ENCODE data around the gene KIAA2012. TPM values are rescaled to one million over a fixed set of nuclear protein-coding genes. Genes with fewer than 3 reads are reported as not detected.

The KIAA2012 gene
- total RNA-seq, 1 donor from 2014 or later = not detected

DNA sequence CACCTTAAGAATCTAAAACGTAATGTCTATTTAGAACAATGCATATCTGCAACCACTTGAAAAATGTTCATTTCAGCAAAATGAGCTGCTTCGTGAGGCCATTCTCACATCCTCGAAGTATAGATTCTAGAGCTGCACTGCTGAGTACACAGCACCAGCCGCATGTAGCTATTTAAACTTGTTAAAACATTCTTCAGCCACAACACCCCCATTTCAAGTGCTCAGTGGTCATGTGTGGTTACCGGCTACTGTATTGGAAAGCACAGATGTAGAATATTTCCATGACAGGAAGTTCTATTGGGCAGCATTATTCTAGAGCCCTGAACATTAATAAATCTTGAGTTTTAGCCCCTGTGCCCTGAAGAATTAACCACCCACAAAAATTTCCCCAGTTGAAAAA is 130.3 kb downstream of the KIAA2012 start:
- ChIA-PET CTCF (no interaction called here), POLR2A (no interaction called here)
- TF ChIP-seq, protein P1, sequence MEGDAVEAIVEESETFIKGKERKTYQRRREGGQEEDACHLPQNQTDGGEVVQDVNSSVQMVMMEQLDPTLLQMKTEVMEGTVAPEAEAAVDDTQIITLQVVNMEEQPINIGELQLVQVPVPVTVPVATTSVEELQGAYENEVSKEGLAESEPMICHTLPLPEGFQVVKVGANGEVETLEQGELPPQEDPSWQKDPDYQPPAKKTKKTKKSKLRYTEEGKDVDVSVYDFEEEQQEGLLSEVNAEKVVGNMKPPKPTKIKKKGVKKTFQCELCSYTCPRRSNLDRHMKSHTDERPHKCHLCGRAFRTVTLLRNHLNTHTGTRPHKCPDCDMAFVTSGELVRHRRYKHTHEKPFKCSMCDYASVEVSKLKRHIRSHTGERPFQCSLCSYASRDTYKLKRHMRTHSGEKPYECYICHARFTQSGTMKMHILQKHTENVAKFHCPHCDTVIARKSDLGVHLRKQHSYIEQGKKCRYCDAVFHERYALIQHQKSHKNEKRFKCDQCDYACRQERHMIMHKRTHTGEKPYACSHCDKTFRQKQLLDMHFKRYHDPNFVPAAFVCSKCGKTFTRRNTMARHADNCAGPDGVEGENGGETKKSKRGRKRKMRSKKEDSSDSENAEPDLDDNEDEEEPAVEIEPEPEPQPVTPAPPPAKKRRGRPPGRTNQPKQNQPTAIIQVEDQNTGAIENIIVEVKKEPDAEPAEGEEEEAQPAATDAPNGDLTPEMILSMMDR (IDR thresholded peaks at IDR 0.05) = no peak
- no peak overlapping the region for H3K27ac Mint-ChIP-seq
- H3K36me3 Mint-ChIP-seq (ENCODE audit: low read depth) = peaks cover 26% of the 10 kb centered on the region
- intact Hi-C loops (cut with micrococcal nuclease) = no loop called here
- H3K4me1 Mint-ChIP-seq = peaks cover 6% of the 10 kb centered on the region
- H3K4me3 Mint-ChIP-seq = no peak overlapping the region
- ATAC-seq (ENCODE audit: low read depth) (no peak), DNase-seq (no peak)
- no peaks in the 10 kb centered on the region for H3K9me3 Mint-ChIP-seq
- H3K27me3 Mint-ChIP-seq = no peaks in the 10 kb centered on the region

DNA sequence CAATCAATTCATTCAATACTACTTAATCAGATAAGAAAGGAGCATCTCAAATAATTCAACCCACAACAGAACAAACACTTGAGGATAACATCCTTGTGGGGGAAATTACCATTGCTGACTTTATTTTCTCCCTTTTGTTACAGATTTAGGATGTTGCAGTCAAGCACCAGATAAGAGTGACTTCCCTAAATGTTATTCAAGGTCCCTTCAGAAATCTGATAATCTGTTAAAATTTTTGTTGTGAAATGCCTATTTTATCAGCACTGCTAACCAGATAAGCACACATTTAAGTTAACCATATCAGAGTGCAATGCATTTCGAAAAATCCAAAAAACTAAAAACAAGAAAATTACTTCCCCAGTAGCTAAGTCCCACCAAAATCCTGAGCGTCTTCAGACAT is 131.8 kb downstream of the KIAA2012 start:
- H3K27ac Mint-ChIP-seq = no peak overlapping the region
- ATAC-seq (ENCODE audit: low read depth) (no peak), DNase-seq (no peak)
- TF ChIP-seq, protein P1 (IDR thresholded peaks at IDR 0.05) = no peak
- intact Hi-C loops (cut with micrococcal nuclease) = no loop called here
- H3K4me1 Mint-ChIP-seq = peaks cover 6% of the 10 kb centered on the region
- POLR2A ChIA-PET = no interaction called here
- H3K27me3 Mint-ChIP-seq = no peaks in the 10 kb centered on the region
- CTCF ChIA-PET = no interaction called here
- H3K9me3 Mint-ChIP-seq = no peaks in the 10 kb centered on the region
- no peak overlapping the region for H3K4me3 Mint-ChIP-seq
- H3K36me3 Mint-ChIP-seq (ENCODE audit: low read depth) = peaks cover 32% of the 10 kb centered on the region

DNA sequence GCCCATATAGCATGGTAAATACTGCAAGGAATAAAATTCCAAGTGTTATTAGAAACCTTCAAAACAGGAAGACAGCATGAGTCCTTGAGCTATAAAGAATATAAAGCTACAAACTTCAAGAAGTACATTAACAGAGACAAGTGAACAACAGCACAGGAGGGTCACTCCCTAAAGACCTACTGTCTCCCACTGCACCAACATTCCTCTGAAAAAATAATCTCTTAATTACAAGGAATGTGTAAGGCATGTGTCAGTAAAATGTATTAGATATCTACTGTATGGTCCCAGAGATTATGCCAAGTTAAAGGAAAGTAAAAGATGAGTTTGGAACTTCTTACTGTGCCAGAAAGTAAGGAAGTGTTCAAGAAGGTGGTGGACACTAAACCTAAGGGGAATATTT is 135.5 kb downstream of the KIAA2012 start:
- ATAC-seq (ENCODE audit: low read depth) (no peak), DNase-seq (no peak)
- H3K27ac Mint-ChIP-seq = no peak overlapping the region
- intact Hi-C loops (cut with micrococcal nuclease) = no loop called here
- ChIA-PET POLR2A (no interaction called here), CTCF (no interaction called here)
- TF ChIP-seq, protein P1 (IDR thresholded peaks at IDR 0.05) = no peak
- peaks cover 43% of the 10 kb centered on the region for H3K36me3 Mint-ChIP-seq (ENCODE audit: low read depth)
- H3K9me3 Mint-ChIP-seq = no peaks in the 10 kb centered on the region
- H3K27me3 Mint-ChIP-seq = no peaks in the 10 kb centered on the region
- peaks cover 5% of the 10 kb centered on the region for H3K4me1 Mint-ChIP-seq
- no peak overlapping the region for H3K4me3 Mint-ChIP-seq

DNA sequence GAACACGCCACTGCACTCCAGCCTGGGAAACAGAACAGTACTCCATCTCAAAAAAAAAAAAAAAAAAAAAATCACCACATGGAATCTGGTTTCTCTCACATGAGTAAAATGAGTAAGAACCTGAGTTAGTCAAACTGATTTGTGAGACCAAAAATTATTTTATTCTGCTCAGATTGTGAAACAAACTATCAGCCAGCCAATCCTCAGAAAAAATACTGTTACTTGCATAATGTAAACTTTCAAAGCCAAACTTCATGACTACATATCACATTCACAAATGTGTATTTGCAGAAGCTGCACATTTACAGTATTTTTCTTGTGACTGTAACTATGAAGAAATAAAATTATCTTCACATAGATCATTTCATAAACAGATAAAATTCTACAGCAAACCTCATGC is 142.1 kb downstream of the KIAA2012 start:
- TF ChIP-seq, protein P1 (IDR thresholded peaks at IDR 0.05) = no peak
- no peaks in the 10 kb centered on the region for H3K4me1 Mint-ChIP-seq
- H3K9me3 Mint-ChIP-seq = no peaks in the 10 kb centered on the region
- ATAC-seq (ENCODE audit: low read depth) (no peak), DNase-seq (no peak)
- H3K27me3 Mint-ChIP-seq = no peaks in the 10 kb centered on the region
- no peak overlapping the region for H3K4me3 Mint-ChIP-seq
- no peak overlapping the region for H3K27ac Mint-ChIP-seq
- ChIA-PET POLR2A (no interaction called here), CTCF (no interaction called here)
- intact Hi-C loops (cut with micrococcal nuclease) = loop anchor here (5.0 kb wide), 1 partner anchor 332 kb away; no protein-coding TSS in a partner anchor
- peaks cover 59% of the 10 kb centered on the region for H3K36me3 Mint-ChIP-seq (ENCODE audit: low read depth)

DNA sequence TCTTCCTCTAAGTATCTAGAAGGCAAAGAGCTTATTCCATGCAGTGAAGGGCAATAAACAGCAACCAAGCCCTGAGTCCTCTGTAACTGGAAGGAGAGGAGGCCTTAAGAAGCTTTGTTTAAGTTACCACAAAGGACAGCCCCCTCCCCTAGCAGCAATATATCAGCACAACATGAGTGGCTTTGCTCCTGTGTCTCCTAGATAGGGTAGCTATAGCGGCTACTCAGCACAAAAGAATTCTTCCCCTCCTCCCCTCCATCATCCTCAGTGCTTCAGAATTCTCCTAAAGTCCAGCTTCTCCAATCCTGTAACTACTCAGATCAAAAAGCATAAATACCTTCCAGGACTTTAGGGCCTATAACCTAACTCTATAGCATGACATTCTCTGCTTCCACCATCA is 148.8 kb downstream of the KIAA2012 start:
- intact Hi-C loops (cut with micrococcal nuclease) = no loop called here
- H3K36me3 Mint-ChIP-seq (ENCODE audit: low read depth) = peaks cover 55% of the 10 kb centered on the region
- H3K4me3 Mint-ChIP-seq = no peak overlapping the region
- TF ChIP-seq, protein P1 (IDR thresholded peaks at IDR 0.05) = no peak
- no peaks in the 10 kb centered on the region for H3K27me3 Mint-ChIP-seq
- H3K27ac Mint-ChIP-seq = no peak overlapping the region
- H3K4me1 Mint-ChIP-seq = peaks cover 12% of the 10 kb centered on the region
- no peak for DNase-seq
- ChIA-PET CTCF (no interaction called here), POLR2A (interaction anchor here (1.1 kb wide), 1 partner anchor 157 kb away, joined by 4 read pairs; no protein-coding TSS in a partner anchor)
- H3K9me3 Mint-ChIP-seq = no peaks in the 10 kb centered on the region
- no peak for ATAC-seq (ENCODE audit: low read depth)

Measured in activated B cell treated with CpG ODN at 0.5 μM for 24 hours (primary cell).